GM19238 (cell line): Measurements from ENCODE around the gene ALPL.
A peak's percentile ranks its signal among the peaks of the same experiment; 100 is the strongest.
"Not testable (repeated sequence)": the region's sequence is repeated elsewhere in the genome, so short reads cannot be mapped to it uniquely, and the experiment has no call there.

Experiments used
- DNase-seq: peaks from one replicate; pipeline ENCODE4 v3.0.0; 2011; ENCODE audit warnings: low spot score; ENCODE audit not compliant: insufficient read length

ALPL gene

DNA sequence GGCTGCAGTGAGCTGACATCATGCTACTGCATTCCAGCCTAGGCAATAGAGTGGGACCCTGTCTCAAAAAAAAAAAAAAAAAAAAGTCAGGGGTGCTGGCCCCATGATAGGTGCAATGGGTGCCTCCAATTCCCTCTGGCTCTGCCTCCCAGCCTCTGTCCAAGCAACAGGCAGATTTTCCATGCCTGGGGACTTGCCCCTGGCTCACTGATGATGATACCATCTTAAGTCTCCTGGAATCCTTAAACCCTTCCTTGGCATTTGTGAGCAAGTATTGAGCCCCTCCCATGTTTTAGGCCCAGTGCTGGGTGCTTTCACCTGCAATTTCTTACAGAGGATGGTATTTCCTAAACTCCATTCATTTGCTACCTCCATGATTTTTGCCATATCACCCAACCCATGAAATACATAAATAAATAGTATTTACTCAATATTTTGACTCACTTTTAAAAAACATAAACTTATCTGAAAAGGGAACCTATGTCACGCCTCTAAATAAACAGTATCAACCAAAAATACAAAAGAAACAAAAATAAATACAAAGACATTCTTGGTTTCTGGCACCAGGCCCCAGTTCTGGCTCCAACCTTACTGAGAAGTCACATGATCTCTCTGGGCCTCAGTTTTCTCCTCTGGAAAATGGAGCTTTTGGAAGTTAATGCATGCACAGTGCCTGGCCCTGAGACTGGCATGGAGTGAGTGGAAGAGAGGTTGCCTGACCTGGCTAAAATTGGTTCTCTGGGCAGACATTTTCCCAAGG, 1.5 kb upstream of the ALPL start:
- no peak for DNase-seq

DNA sequence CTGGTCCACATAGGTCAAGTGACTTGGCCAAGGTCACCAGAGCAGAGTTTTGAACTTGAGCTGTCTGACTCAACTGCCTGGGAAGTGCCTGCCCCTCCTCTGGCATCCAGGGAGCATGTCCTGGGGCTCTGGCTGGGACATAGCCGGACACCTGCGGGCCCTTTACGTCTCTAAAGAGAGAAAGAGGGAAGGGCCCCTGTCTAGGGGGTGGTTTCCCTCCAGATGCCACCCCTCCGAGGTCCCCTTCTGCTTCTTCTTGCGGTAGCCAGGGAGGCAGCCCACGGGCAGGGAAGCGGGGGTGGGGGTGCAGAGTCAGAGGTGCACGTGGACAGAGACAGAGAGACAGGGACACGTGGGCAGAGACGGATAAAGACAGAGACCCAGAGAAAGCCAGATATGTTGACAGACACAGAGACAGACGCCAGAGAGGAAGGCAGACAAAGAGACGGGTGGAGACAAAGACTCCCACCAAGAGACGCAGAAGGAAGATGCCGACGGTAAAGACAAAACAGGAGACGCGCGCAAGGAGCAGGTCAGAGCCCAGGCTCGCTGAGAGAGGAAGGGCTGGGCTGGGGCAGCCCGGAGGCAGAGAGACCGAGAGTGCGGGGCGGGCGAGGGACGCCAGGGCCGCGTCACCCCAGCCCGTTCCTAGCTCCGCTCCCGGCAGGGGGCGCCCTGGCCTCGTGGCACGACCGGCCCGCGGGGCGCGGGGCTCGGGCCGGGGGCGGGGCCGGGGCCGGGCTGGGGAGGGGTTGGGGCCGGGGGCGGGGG, 458 bp upstream of the ALPL start:
- peak; percentile 72 for DNase-seq

DNA sequence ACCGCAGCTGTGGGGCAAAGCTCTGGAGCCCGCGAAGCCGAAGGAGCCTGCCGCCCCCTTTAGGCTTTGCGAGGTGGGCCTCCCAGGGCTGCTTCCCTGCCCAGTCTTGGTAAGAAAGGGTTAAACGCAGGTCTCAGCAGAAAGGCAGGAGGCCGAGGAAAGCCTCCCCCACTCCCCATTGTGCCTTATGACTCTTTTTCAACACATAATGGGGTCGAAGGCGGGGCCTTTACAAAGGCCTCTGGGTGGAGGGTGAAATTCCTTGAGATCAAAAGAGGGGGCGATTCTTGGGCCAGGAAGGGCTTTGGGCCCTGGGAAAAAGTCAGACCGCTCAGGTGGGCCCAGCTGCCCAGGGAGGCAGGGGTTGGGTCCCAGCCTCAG, 880 bp downstream of the ALPL start:
- DNase-seq = no peak

DNA sequence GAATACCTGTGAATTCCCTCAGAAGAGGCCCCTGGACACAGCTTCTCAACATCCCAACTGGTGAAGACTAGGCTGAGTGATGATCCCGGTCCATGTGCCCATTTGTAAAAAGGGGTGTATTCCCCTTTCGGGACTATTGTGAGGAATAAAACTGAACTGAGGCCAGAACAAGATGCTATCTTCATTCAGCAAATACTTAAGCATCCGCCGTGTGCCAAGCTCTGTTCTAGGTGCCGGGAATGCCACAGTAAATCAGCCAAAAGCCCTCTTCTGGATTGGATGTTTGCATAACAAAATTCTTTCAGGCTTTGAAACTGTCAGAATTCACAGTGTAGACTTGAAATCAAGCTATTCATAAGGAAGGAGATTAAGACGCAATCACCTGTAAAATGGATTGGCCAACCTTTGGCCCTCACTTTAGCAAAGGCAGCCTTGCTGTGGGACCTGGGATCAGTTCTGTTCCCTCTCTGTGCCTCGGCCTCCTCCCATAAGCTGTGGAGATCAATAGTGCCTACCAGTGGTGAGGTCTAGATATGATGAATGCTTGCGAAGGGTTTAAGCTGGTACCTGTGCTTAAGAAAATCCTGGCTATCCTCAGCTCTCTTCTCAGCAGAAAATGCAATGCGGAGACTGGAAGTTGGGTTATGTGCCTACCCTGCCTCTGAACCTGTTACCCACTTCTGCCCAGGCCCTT, 1.8 kb downstream of the ALPL start:
- no peak for DNase-seq

DNA sequence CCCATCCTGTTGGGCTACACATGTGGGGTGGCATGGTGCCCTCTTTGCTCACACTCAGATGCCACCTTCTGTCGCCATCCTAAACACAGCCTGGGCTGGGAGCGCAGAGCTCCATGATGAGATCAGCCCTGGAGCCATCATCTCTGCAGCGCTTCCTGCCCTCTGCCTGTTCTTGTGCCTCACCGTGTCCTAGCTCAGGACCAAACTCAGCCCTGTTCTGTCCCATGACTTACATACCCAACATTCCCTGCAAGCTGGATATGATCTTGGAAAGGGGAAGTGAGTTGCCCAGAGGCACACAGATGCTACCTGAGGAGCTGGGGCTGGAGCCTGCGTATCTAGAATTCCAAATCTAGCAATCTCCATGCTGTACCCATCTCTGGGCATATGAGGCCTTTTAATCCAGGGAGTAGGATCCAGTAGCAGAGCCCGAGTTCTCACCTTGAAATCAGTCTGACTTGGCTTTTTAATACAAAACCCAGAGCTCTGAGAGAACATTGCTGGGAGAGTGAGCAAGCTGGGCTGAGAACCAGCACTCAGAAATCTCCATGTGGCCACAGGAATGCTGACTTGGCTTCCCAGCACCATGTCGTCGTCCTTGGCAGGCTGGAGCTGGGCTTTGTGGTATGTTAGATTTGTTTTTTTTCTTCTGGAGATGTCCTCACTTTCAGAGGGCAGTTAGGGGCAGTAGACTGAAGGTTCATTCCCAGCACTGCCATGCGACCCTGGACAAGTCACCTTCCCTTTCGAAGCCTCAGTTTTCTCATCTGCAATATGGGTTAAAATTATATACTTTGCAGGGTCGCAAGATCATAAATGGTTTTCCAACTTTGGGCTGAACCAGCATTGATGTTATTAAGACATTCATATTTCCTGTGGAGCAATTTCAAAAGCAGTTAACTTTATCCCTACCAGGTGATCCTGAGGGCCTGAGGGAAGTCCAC, 2.6 kb downstream of the ALPL start:
- no peak for DNase-seq

DNA sequence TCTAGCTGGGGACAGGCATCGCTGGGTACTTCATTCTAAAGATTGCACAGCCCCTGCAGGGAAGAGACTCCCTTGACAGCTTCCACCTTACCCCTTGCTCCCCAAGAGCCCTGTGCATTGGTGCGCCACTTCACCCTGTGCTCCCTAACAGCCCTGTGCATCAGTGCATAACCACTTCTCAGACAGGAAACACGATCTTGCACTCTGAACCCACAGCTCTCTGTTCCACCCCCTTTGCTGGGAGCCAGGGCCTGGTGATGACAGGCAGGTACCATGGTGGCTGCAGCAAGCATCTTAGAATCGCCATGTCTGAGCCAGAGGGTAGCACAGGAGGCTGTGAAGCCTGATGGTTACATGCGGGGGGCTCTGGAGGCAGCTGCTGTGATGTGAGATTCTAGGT, 5.0 kb downstream of the ALPL start:
- peak; percentile 68 for DNase-seq

DNA sequence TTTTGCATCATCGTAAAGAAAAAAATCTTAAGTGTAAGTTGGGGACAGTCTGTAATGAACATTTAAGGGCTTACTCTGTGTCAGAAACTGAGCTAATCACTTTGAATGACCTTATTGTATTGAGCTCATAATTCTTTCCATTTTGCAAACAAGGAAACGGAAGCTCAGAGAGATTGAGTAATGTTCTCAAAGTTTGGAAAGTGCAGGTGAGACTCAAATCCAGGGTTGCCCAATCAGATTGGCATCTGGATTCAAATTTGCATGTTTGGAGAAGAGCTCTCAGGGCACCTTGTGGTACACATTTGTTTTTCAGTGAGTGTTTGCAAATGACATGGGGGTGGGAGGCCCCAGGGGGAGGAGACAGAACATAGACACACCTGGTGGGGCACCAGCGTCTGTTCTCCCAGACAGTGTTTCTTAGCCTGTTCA, 8.0 kb downstream of the ALPL start:
- no peak for DNase-seq

DNA sequence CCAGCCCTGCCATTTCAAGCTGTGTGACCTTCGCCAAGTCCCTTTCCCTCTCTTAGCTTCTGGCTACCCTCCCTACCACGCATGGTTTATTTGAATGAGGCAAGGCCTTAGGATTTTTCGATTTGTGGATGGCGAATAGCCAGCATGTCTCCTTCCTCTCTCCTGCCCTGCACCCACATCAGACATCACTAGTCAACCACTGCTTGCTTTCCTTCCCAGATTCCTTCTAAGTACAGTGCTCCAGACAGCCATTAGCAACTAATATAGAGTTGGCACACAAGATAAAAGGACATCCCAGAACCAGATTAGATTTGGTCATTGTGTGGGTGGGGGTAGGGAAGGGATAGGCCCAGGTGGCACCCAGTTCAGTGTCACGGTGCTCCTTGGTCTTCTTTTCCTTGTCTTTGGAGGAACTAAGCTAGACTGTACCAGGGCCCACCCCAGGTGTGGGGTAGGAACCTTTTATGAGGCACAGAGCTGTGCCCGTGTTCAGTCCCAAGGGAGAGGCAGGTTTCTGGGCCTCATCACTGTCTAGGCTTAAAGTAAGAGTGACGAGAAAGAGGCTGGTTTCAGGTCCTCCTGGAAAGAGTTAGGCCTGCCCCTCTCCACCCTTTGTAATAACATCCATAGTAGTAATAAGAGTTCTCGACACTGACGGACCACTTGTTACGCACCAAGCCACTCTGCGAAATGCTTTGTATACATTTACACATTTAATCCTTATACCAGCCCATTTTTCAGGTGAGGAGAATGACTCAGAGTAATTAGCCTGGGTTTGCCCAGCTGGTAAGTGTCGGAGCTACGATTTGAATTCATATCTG, 8.6 kb downstream of the ALPL start:
- DNase-seq = no peak

DNA sequence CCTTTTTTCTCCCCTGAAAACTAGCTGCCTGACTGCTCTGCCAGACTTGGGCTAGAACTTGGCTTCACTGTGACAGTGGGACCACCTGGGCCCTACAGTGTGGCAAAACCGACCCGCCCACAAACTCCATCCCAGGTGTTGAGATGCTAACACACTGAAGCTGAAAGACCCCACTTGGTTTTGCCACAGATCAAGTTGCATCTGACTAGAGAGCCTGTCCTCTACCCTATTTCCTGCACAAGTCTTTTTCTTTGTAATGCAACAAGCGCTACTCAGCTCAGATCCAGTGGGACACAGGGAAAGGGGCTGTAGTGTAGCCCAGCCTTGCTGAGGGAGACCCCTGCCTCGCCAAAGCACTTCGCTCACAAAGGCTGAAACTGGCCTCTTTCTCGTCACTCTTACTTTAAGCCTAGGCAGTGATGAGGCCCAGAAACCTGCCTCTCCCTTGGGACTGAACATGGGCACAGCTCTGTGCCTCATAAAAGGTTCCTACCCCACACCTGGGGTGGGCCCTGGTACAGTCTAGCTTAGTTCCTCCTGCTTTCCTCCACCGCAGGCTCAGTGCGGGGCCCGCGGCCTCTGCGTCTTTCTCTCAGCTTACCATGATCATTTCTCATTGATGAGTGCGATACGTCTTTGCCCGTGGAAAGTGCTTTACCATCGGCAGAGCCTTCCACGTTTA, 9.7 kb downstream of the ALPL start:
- no peak for DNase-seq

DNA sequence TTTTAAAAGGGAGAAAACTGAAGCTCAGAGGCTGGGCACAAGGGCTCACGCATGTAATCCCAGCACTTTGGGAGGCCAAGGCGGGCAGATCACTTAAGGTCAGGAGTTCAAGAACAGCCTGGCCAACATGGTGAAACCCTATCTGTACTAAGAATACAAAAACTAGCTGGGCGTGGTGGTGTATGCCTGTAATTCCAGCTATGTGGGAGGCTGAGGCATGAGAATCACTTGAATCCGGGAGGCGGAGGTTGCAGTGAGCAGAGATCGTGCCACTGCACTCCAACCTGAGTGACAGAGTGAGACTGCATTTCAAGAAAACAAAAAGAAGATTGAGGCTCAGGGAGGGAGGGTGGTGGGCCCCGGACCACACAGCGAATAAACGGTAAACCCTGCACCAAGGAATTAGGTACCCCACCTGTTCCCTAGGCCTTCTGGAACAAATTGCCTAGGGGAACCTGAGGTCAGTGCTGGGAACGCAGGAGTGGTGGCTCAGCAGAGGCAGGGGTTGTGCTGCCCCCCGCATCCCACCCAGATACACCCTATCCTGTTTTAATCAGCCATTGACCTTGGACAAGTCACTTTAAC, 10.4 kb downstream of the ALPL start:
- not testable (repeated sequence) for DNase-seq

DNA sequence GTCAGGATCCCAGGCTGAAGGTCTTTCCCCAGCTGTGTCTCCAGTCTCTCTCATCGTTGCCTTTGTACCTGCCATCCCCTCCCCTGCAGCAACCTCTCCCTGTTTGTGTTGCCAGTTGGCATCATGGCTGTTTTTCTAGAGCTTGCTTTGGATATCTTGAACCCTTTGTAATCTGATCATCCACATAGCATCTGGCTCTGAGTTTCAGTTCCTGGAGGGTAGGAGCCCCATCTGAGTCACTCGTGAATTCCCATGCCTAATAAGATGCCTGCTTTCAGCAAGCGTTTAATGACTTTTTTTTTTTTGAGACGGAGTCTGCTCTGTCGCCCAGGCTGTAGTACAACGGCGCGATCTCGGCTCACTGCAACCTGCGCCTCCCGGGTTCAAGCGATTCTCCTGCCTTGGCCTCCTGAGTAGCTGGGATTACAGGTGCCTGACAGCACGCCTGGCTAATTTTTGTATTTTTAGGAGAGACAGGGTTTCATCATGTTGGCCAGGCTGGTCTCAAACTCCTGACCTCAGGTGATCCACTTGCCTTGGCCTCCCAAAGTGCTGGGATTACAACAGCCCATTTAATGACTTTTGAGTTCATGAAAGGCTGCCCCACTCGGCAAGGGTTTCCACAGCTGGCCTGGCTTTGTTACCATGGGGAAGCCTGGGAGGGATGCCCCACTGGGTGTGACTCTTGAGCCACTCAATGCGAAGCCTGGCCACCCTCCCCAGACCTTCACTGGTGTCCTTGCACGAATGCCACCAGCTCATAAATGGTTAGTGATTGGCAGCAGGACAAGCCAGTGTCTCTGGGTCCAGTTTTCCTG, 11.9 kb downstream of the ALPL start:
- no peak for DNase-seq

DNA sequence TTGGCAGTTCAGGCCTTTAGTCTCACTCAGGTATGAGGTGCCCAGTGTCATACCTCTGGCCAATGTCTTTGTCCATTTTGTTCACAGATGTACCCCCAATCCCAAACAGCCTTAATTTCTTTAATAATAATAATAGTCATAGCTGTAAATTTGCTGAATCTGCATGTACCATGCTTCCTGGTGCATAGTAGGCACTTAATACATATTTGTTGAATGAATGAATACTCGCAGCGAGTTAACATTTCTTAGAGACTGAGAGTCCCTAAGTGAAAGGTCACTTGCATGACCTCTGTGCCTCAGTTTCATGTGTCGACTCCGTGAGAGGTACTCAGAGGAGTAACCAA, 12.5 kb downstream of the ALPL start:
- DNase-seq = no peak

DNA sequence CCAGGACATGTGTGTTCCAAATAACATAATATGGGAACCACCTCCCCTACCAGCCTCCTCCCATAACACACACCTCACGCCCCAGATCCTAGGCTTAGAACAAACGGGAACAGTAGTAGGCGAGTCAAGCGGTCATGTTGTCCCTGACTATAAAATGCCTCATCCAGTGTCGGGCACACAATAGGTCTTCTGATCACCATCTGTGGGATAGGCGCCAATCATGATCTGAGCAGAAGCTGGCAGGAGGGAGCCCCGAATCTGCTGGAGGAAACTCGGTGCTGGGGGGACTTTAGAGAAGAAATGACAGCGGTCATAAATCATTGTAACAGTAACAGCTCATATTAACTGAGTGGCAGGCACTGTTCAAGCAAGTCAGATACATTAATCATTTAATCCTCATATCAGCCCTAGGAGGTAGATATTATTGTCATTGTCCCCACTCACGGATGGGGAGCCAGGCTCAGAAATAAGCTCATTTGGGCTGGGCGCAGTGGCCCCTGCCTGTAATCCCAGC, 13.4 kb downstream of the ALPL start:
- no peak for DNase-seq

DNA sequence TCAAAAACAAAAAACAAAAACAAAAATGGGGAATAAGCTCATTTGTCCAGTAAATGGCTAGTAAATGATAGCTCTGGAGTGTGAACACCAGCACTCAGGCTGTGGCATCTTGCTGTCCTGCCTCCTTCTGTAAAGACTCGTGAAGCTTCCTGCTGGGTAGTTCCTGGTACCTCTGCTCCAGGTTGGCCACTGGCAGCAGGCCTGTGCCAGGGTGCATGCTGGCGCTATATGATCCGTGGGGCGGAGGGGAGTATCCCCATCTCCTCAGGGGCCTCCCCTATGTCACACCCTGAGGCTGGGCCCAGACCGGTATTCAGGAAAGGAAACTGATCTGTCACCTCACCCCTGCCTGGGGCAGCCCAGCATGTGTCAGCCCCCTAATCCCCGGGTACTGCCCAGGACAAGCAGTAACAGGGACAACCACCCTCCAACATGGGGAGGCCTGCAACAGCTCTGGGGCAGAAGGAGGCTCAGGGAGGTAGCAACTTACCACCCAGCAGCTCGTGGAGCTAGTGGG, 14.1 kb downstream of the ALPL start:
- DNase-seq = no peak

DNA sequence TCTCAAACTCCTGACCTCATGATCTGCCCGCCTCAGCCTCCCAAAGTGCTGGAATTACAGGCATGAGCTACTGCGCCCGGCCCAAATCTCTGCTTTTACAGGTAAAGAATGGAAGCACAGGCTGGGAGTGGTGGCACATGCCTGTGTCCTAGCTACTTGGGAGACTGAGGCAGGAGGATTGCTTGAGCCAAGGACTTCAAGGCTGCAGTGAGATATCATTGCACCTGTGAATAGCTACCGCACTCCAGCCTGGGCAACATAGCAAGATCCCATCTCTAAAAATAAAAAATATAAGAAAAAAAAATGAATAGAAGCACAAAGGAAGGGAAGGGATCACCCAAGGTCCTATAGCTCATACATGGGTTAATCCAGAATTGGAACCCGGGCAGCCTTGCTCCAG, 15.0 kb downstream of the ALPL start:
- no peak for DNase-seq

DNA sequence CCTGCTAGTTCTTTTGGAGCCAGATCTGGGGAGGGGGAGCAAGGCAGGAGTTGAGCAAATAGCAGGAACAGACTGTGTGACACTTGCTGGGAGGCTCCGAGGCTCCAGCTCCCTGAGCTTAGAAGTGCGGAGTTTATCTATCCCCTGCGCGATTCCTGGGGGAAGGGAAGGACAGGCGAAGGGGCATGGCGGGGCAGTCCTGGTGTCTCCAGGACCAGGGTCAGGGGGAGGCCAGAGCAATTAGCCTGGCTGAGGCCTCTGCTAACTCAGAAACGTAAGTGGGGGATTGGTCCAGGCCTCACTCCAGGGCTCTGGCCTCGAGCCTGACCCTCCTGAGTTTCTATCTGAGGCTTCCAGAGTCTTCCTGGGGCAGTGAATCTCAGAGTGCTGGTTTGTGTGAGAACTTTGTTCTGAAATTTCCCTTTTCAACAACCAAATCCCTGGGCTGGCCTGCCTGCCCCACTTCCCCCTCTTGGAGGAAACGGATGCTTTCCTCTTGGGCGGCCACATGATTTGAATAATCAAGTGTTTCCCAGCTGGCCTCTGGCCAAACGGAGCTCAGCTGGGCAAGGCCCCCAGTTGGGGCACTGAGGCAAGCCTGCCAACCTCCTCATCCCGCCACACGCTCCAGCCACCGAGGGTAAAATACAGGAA, 15.6 kb downstream of the ALPL start:
- no peak for DNase-seq

DNA sequence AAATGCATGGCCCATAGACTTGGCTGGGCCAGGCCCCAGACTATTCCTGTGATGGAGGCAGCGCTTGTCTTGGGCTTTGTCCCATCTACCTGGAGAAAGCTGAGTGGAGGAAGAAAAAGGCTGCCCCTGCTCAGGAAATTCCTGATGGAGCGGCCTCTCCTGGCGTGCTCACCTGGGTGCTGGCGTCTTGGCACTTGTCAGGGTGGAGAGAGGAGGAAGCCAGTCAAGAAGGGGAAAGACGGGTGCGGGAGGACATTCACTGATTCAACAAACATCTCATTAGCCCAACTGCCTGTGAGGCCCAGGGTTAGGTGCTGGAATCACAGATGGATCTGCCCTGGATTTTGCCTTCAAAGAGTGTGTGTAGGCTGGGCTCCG, 16.1 kb downstream of the ALPL start:
- no peak for DNase-seq

DNA sequence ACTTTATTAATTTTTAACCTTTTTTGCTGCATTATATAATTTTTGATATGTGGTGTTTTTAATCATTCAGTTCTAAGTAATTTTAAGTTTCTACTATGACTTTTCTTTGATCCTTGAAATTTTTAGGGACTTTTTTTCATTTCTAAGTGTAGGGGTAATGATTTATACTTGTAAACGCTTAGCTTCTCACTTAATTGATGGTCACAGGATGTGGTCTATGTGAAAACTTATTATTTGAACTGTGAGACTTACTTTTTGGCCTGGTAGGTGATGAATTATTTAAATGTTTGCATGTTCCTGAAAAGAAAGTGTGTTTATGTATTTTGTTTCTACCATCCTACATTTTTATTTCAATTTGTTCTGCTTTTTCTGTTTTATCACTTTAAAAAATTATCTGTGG, 17.2 kb downstream of the ALPL start:
- DNase-seq = no peak
